Activated CD8-positive, alpha-beta memory T cell treated with anti-CD3 and anti-CD28 coated beads, Interleukin-2, amount 10 ng/mL, durations not matched to agents 7 days and 5 days (primary cell): ENCODE data around the gene SRSF2. TPM values are rescaled to one million over a fixed set of nuclear protein-coding genes. Genes with fewer than 3 reads are reported as not detected.
"Not testable (repeated sequence)": the region's sequence is repeated elsewhere in the genome, so short reads cannot be mapped to it uniquely, and the experiment has no call there.

Experiments used
- ATAC-seq: fragments of 150-1000 bp; cut with Tn5 transposase; one replicate; pipeline ENCODE4 v1.10.0; 2021; ENCODE audit warnings: moderate library complexity
- CTCF ChIA-PET: fragments of 350-600 bp; sonication (Branson Sonifier 250); formaldehyde crosslinking; loops from one replicate; lab custom pipeline; 2021; ENCODE audit warnings: antibody characterized with exemption; lab: Charles Lee
- DNase-seq: peaks from one replicate; pipeline ENCODE4 v3.0.0-alpha.2; 2020
- H3K27ac Mint-ChIP-seq: one replicate; pipeline ENCODE4 v1.8.0; 2021; ENCODE audit warnings: mild to moderate bottlenecking, mixed read lengths
- H3K27me3 Mint-ChIP-seq: one replicate; pipeline ENCODE4 v1.8.0; 2021; ENCODE audit warnings: mixed read lengths
- H3K36me3 Mint-ChIP-seq: one replicate; pipeline ENCODE4 v1.8.0; 2021; ENCODE audit warnings: mild to moderate bottlenecking, mixed read lengths
- H3K4me1 Mint-ChIP-seq: one replicate; pipeline ENCODE4 v1.8.0; 2021; ENCODE audit warnings: mixed read lengths
- H3K4me3 Mint-ChIP-seq: one replicate; pipeline ENCODE4 v1.8.0; 2021; ENCODE audit warnings: mild to moderate bottlenecking, moderate library complexity, mixed read lengths
- H3K9me3 Mint-ChIP-seq: one replicate; pipeline ENCODE4 v1.8.0; 2022; ENCODE audit warnings: low read depth, mixed read lengths
- total RNA-seq, 2 experiments: library from RNA; stranded (reverse); gene quantifications; one replicate each; pipeline ENCODE4 v1.2.3, GENCODE V29; 2021

Gene SRSF2
- total RNA-seq, 2 experiments from 2014 or later, result 443 to 471 TPM

- DNase-seq, result no peak
- H3K36me3 Mint-ChIP-seq, result peaks cover 51% of the 10 kb centered on the region
- CTCF ChIA-PET, result interaction anchor here (0.8 to 7.3 kb wide), 11 partner anchors 8 to 156 kb away, joined by 3 to 77 read pairs (median 6); partner anchors contain the start of genes JMJD6, METTL23 and MFSD11
- H3K9me3 Mint-ChIP-seq, result no peaks in the 10 kb centered on the region
- peaks cover 3% of the 10 kb centered on the region for H3K27me3 Mint-ChIP-seq
- peaks cover 63% of the 10 kb centered on the region for H3K4me1 Mint-ChIP-seq
- no peak overlapping the region for H3K4me3 Mint-ChIP-seq
- ATAC-seq, result no peak
- H3K27ac Mint-ChIP-seq, result peak overlapping the region; percentile 36
Measured at GRCh38 chr17:76714336-76714735, 22.8 kb downstream of the SRSF2 start.

DNA sequence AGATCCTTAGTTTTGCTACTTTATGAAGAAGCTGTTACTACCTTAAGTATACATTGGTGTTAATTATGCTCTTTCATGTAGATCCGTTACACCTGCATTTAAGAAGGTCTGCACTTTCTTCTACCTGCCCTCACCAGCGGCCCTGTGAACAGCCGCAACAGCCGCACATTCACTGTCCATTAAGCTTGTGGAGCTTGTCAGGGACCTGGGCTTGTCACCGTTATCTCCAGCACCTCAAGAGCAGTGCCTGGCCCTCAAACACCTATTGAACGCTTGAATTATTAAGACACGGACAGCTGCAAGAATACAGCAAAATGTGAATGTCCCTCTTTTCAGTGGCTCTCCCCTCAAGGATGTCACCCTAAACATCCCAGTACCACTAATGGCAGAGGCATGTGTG lies 23.4 kb downstream of the SRSF2 start:
- Mint-ChIP-seq H3K9me3 (no peaks in the 10 kb centered on the region), H3K27me3 (peaks cover 3% of the 10 kb centered on the region), H3K27ac (peak overlapping the region; percentile 12), H3K4me1 (peaks cover 63% of the 10 kb centered on the region), H3K4me3 (no peak overlapping the region), H3K36me3 (peaks cover 45% of the 10 kb centered on the region)
- CTCF ChIA-PET, result interaction anchor here (0.8 to 7.3 kb wide), 14 partner anchors 9 to 191 kb away, joined by 3 to 77 read pairs (median 4); partner anchors contain the start of genes JMJD6, METTL23 and MFSD11
- ATAC-seq (no peak), DNase-seq (no peak)

- DNase-seq, H3K27me3 Mint-ChIP-seq, H3K4me3 Mint-ChIP-seq, H3K27ac Mint-ChIP-seq, H3K9me3 Mint-ChIP-seq, ATAC-seq: not testable (repeated sequence)
- CTCF ChIA-PET, result interaction anchor here (0.6 to 7.3 kb wide), 5 partner anchors 15 to 1341 kb away, joined by 3 to 77 read pairs (median 4); partner anchors contain the start of genes JMJD6 and METTL23
- H3K36me3 Mint-ChIP-seq, result peaks cover 35% of the 10 kb centered on the region
- peaks cover 56% of the 10 kb centered on the region for H3K4me1 Mint-ChIP-seq
Measured at GRCh38 chr17:76712321-76712720, 24.8 kb downstream of the SRSF2 start.

- H3K27me3 Mint-ChIP-seq, result peaks cover 3% of the 10 kb centered on the region
- peak; percentile 71 for DNase-seq
- H3K4me1 Mint-ChIP-seq, result peaks cover 44% of the 10 kb centered on the region
- peak within 1 kb of the TSS; percentile 66 for H3K4me3 Mint-ChIP-seq
- ATAC-seq, result peak; percentile 81
- no peaks in the 10 kb centered on the region for H3K9me3 Mint-ChIP-seq
- peaks cover 28% of the 10 kb centered on the region for H3K36me3 Mint-ChIP-seq
- H3K27ac Mint-ChIP-seq, result peak within 1 kb of the TSS; percentile 62
- CTCF ChIA-PET, result interaction anchor here (0.6 to 7.3 kb wide), 4 partner anchors 10 to 133 kb away, joined by 3 to 50 read pairs (median 3); no protein-coding TSS in a partner anchor
Measured at GRCh38 chr17:76710863-76711611, 26.1 kb downstream of the SRSF2 start, which contains the start of gene MXRA7. TSS of gene MXRA7 (minus strand) at chr17:76710965. CDS start at chr17:76710946, 19 bp downstream.

DNA sequence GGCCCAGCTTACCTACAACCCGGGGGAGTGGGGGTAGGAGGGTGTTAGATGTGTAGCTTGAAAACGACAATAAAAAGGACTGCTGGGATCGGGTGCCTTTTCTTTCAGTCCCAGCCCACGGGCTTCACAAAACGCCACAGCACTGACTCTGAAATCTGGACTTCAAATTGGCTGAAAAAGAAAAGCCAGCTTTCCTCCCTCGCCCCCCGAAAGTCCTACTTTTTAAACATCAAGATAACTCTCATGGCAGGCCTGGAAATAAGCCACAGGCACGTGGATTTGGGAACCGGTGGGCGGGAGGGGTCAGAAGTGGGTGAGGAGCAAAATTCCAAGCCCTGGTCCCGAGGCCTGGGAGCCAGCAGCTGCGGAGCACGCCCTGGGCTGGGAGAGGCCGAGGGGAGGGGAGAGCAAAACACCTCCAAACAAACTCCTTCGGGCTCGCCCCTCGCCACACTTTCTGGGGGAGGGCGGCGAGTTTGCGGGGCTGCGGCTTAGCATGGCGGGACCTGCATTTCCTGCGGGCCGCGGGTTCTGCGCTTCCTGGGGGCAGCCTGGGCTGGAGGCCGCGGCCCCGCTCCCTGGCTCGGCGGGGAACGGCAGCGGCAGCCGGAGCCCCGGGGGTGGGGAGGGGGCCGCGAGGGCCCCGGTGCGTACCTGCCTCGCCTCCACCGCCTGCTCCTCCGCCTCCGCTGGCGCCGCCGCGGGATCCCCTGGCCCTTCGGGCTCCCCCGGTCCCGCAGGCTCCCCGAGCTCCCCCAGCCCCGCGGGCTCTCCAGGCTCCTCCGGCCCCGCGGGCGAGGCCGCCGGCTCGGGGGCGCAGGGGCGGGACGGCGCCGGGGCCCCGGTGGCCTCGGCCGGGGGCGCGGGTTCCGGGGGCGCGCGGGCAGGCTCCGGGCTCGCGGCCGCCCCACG lies 26.9 kb downstream of the SRSF2 start:
- CTCF ChIA-PET, result interaction anchor here (0.6 to 7.3 kb wide), 5 partner anchors 22 to 187 kb away, joined by 3 to 50 read pairs (median 3); no protein-coding TSS in a partner anchor
- H3K27me3 Mint-ChIP-seq, H3K9me3 Mint-ChIP-seq, DNase-seq: not testable (repeated sequence)
- peak; percentile 38 for ATAC-seq
- H3K4me3 Mint-ChIP-seq, result peak overlapping the region; percentile 62
- H3K27ac Mint-ChIP-seq, result peak overlapping the region; percentile 6
- H3K36me3 Mint-ChIP-seq, result peaks cover 20% of the 10 kb centered on the region
- peaks cover 36% of the 10 kb centered on the region for H3K4me1 Mint-ChIP-seq

DNA sequence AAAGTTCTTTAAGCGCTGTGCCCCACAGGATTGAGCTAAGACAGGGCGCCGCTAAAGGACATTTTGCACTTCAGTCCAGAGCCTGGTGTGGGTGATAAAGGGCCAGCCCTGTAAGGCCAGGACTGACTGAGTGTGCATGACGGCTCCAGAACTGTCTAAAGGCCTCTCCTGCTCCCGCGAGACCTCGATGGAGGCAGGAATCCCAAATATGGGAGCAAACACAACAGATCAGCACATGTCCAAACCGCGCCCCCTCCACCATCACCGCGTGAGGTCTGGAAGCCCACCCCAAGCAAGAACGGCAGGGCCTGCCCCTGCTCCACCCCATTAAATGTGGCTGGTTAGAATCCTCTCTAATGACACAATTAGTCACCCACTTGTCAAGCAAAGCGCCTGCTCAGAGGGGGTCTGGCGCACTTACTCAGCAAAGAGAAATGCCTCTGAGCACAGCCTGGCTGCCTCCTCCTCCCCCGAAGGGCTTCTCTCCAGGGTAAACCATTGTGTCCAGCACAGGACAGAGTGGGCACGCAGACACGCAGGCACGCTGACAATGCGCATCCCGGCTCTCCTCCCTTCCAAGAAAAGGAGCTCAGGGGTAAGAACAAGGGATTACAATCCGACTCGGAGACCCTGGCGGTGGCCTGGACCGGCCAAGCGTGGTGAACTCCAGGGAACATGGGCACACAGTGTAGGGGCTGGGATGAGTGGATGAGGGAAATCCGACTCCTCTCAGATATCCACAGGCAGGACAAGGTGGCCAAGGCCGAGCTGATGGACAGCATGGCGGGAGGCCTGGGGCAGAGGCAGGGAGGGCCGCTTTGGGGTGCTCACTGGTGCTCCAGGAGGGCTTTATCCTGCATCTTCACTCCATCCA lies 27.8 kb downstream of the SRSF2 start:
- CTCF ChIA-PET, result interaction anchor here (0.9 to 7.3 kb wide), 4 partner anchors 27 to 186 kb away, joined by 3 to 50 read pairs (median 4); no protein-coding TSS in a partner anchor
- DNase-seq, result no peak
- Mint-ChIP-seq H3K27ac (no peak overlapping the region), H3K9me3 (no peaks in the 10 kb centered on the region), H3K4me1 (peaks cover 29% of the 10 kb centered on the region), H3K27me3 (peaks cover 3% of the 10 kb centered on the region), H3K36me3 (peaks cover 15% of the 10 kb centered on the region), H3K4me3 (peak overlapping the region; percentile 62)
- no peak for ATAC-seq

DNA sequence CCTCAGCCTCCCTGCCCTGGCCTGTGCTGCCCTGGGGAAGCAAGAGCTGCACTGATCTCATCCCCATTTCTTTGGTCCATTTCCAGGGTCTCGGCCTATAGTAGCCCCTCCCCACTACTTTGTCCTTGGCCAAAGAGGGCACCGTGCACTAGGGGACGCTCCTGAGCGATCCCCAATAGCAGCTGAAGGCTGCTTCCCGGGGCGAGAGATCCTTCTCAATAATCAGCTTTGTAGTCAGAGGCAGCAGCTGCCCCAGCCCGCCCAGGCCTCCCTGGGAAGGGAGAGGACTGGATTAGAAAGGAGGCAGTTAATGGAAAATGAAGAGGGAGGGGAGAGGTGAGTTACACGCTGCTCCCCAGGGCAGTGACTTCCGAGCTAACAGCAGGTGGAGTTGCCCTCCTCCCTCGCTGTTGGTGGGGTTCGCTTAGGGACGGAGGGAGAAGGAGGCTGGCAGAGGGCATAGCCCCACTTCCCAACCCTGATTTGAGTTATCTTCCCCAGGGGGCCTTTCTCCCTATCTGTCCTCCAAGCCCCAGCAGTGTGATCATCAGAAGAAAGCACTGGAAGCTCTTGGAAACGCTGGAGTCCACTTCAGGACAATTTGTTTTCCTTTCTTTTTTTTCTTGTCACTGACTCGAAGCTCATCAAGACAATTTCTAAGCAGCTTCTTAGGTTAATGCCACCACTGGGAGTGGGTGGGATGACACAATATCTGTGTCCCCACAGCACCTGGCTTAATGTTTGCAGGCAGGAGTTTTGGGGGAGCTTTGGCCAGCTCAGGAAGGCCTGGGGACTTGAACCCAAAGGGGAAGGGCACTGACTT lies 28.9 kb downstream of the SRSF2 start:
- no peak for ATAC-seq
- Mint-ChIP-seq H3K4me1 (peaks cover 19% of the 10 kb centered on the region), H3K4me3 (no peak overlapping the region), H3K27ac (no peak overlapping the region), H3K27me3 (peaks cover 3% of the 10 kb centered on the region), H3K9me3 (no peaks in the 10 kb centered on the region), H3K36me3 (peaks cover 6% of the 10 kb centered on the region)
- no peak for DNase-seq
- CTCF ChIA-PET, result interaction anchor here (0.6 to 1.1 kb wide), 3 partner anchors 27 to 356 kb away, joined by 3 to 7 read pairs (median 3); no protein-coding TSS in a partner anchor

DNA sequence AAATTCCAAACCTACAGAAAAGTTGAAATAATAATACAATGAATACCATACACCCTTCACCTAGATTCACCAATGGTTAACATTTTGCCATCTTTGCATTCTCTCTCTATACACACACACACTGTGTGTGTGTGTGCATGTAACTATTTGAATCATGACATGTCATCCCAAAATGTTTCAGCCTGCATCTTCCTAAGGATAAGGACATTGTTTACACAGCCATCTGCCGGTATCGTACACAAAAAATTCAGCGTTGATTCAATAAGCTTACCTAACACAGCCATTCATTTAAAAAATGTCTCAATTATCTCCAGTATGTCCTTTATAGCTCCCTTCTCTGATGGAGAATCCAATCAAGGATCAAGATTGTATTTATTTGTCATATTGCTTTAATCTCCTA lies 30.3 kb downstream of the SRSF2 start:
- no peak overlapping the region for H3K27ac Mint-ChIP-seq
- H3K27me3 Mint-ChIP-seq, result peaks cover 3% of the 10 kb centered on the region
- H3K36me3 Mint-ChIP-seq, result peaks cover 3% of the 10 kb centered on the region
- H3K4me3 Mint-ChIP-seq, result no peak overlapping the region
- H3K4me1 Mint-ChIP-seq, result peaks cover 19% of the 10 kb centered on the region
- H3K9me3 Mint-ChIP-seq, result no peaks in the 10 kb centered on the region
- no peak for ATAC-seq
- CTCF ChIA-PET, result no interaction called here
- no peak for DNase-seq

GRCh38 chr17:76704805-76705204 lies 32.3 kb downstream of the SRSF2 start:
- Mint-ChIP-seq H3K9me3 (no peaks in the 10 kb centered on the region), H3K27ac (no peak overlapping the region), H3K27me3 (peaks cover 3% of the 10 kb centered on the region), H3K4me3 (no peak overlapping the region), H3K4me1 (peaks cover 14% of the 10 kb centered on the region), H3K36me3 (peaks cover 3% of the 10 kb centered on the region)
- no peak for DNase-seq
- ATAC-seq, result no peak
- CTCF ChIA-PET, result interaction anchor here (1.0 kb wide), 1 partner anchor 8 kb away, joined by 3 read pairs; no protein-coding TSS in a partner anchor

DNA sequence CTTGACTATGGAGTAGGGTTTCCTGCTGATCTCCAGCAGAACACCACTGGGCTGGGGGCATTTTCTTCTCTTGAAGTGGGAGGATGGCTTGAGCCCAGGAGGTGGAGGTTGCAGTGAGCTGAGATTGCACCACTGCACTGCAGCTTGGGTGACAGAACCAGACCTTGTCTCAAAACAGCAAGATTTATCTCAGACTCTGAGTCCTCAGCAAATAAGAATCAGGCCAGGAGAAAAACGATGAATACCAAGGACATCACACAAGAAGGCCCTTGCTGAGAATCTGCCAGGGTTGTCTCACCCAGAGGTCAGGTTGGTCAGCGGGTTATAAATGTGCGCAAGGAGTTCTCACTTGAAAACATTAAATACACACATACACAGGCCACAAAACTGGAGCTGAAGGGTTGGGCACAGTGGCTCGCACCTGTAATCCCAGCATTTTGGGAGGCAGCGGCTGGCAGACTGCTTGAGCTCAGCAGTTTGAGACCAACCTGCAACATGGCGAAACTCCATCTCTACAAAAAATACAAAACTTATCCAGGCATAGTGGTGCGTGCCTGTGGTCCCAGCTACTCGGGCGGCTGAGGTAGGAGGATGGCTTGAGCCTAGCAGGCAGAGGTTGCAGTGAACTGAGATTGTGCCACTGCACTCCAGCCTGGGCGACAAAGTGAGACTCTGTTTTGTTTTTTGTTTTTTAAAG lies 34.0 kb downstream of the SRSF2 start:
- ATAC-seq (no peak), DNase-seq (no peak)
- H3K4me1 Mint-ChIP-seq, result peaks cover 12% of the 10 kb centered on the region
- H3K4me3 Mint-ChIP-seq, result no peak overlapping the region
- CTCF ChIA-PET, result interaction anchor here (1.1 to 3.0 kb wide), 2 partner anchors 14 to 21 kb away, joined by 3 to 9 read pairs; no protein-coding TSS in a partner anchor
- no peaks in the 10 kb centered on the region for H3K9me3 Mint-ChIP-seq
- peaks cover 3% of the 10 kb centered on the region for H3K36me3 Mint-ChIP-seq
- H3K27me3 Mint-ChIP-seq, result no peaks in the 10 kb centered on the region
- H3K27ac Mint-ChIP-seq, result no peak overlapping the region

- CTCF ChIA-PET, result interaction anchor here (0.6 to 3.0 kb wide), 4 partner anchors 13 to 293 kb away, joined by 3 to 9 read pairs (median 3); no protein-coding TSS in a partner anchor
- Mint-ChIP-seq H3K27ac (no peak overlapping the region), H3K4me1 (peaks cover 18% of the 10 kb centered on the region), H3K4me3 (no peak overlapping the region), H3K36me3 (peaks cover 3% of the 10 kb centered on the region), H3K9me3 (no peaks in the 10 kb centered on the region), H3K27me3 (no peaks in the 10 kb centered on the region)
- DNase-seq, result no peak
- ATAC-seq, result no peak
Measured at GRCh38 chr17:76702076-76702475, 35.1 kb downstream of the SRSF2 start.
